D721Med (cell line): Measurements from ENCODE around the gene ASB2.

Experiments used
- DNase-seq: peaks from one replicate; pipeline ENCODE4 v3.0.0; 2011; ENCODE audit warnings: low spot score; ENCODE audit not compliant: insufficient read length
- FAIRE-seq: peaks from 2 replicates; lab custom pipeline; 2011; peaks lifted over from hg19 to GRCh38; lab: Jason Lieb, UNC
- TF ChIP-seq, protein P1 (sequence below): IDR thresholded peaks from 2 replicates; pipeline ENCODE4 v1.5.1; 2012; ENCODE audit warnings: mild to moderate bottlenecking, control low read depth; ENCODE audit not compliant: insufficient read depth; ENCODE audit errors: missing control alignments

ASB2 gene

DNA sequence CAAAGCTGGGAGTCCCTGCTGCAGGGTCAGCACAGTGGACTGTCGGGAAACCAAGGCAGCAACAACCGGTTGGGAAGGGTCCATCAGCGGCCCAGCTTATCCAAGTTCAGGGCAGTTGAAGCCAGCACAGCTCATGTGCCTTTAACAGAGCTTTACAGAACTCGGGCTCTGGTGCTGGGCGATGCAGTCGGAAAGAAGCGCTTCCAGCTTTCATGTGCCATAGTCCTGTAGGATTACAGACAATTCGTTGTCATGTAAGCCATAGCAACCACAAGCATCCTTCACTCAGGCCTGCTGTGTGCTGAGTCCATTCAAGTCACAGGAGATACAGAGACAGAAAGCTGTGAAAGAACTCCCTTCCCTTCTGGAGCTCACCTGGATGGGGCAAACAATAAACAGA is 52.7 kb downstream of the ASB2 start:
- TF ChIP-seq, protein P1, sequence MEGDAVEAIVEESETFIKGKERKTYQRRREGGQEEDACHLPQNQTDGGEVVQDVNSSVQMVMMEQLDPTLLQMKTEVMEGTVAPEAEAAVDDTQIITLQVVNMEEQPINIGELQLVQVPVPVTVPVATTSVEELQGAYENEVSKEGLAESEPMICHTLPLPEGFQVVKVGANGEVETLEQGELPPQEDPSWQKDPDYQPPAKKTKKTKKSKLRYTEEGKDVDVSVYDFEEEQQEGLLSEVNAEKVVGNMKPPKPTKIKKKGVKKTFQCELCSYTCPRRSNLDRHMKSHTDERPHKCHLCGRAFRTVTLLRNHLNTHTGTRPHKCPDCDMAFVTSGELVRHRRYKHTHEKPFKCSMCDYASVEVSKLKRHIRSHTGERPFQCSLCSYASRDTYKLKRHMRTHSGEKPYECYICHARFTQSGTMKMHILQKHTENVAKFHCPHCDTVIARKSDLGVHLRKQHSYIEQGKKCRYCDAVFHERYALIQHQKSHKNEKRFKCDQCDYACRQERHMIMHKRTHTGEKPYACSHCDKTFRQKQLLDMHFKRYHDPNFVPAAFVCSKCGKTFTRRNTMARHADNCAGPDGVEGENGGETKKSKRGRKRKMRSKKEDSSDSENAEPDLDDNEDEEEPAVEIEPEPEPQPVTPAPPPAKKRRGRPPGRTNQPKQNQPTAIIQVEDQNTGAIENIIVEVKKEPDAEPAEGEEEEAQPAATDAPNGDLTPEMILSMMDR, result no peak
- FAIRE-seq (no peak), DNase-seq (no peak)

DNA sequence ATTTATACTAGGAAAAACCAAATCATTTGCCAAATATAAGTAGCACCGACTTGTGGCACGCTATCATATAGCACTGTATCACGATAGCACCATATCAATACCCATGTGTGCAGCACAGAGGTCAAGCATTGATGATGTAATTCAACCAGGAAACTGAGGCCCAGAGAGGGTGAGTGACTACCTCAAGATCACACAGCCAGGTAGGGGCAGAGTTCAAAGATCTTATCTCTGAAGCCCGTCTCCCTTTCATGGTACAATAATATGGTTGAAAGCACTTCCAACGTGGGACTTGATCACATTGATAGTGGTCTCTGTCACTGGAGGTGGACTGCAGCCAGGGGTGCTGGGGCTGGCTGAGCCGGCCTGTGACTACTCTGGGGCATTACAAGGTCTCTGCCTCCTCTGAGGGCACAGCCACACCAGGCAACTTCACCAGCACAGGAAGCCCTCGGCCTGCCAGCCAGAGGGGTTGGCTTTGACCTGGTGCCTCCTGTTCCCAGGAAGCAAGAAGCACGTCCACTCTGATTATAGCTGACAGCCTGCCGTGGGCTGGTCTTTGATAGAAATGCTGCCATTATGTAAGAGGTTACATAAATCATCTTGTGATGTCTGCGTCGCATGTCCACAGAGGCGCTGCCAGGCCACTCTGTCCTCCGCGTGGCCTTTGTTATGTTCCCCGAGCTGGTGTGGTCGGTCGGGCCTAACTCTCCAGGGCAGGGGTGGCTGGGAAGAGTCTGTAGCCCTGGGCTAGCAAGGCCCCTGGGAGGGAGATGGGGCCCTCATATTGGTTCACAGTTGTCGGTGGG is 55.2 kb downstream of the ASB2 start:
- no peak for FAIRE-seq
- DNase-seq, result no peak
- TF ChIP-seq, protein P1, result no peak

DNA sequence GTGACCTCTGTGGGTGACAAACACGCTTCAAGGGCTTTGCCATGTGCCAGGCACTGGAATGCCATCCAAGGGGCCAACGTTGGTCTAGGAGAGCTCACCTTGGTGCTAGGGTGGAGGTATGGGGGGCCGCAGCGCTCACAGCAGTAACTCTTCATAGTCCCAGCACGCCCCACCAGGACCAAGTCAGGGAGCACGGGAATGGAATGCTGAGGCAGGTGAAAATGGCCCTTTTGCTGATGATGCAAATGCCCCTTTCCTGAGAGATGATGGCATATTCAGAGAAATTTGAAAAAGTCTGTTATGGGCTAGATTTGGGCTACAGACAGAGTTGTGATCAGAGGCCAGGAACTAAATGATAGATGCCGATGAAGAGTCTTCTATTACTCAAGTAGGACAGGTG is 59.2 kb downstream of the ASB2 start:
- TF ChIP-seq, protein P1, result no peak
- no peak for FAIRE-seq
- DNase-seq, result no peak

DNA sequence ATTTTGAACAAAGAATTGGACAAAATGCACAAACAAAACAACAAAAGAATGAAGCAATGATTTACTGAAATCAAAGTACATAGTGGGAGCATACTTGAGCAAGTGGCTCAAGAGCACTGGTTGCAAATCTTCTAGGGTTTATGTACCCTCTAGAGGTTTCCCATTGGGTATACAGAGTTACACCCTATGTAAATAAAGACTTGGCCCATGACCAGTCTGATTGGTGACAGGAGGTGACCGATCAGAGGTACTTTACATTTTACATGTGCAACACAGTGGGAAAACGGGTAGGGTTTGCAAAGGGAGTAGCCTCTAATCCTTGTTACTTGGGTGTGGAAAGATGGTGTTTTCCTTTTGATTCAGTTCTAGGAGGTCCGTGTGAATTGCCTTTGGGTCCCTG is 59.9 kb downstream of the ASB2 start:
- FAIRE-seq, result no peak
- no peak for DNase-seq
- TF ChIP-seq, protein P1, result no peak

DNA sequence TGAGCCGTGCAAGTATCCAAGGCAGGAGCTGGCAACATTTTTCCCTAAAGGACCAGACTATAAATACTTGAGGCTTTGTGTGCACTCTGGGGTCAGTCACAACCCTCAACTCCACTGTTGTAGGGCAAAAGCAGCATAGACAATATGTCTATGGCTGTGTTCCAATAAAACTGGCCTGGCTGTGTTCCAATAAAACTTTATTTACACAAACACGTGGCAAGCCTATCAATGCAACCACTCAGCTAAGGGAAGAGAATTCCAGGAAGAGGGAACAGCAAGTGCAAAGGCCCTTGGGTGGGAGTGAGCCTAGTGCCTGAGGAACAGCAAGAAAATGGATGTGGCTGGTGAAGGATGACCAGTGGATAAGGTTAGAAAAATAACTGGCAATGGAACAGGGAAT is 60.6 kb downstream of the ASB2 start:
- TF ChIP-seq, protein P1, result no peak
- DNase-seq (no peak), FAIRE-seq (no peak)

DNA sequence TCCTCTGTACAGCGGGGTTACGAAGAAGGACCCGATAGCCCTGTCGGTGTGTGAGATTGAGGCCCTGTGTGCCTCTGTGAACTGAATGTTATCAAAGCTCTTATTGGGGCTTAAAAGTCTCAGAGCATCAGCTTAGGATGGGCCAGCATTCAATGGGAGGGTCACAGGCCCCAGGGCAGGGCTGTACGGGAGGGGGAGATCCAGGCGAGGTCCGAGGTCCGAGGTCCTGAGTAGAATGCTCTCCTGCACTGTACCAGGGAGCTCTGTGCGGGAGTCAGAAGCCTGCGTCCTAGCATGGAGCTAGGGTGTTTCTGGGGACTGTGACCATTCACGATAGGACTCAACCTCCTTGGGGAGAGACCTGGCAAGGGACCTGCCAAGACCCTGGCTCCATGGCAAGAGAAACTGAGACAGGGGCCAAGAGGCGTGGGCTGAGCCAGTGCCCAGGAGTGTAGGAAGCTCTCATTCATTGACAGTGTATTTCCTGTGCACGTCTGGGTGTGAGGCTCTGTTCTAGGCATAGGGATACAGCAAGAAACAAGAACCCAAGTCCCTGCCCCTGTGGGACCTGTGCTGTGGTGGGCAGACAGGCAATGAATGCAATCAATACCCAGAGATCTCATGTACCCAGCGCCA is 61.2 kb downstream of the ASB2 start:
- DNase-seq, result no peak
- TF ChIP-seq, protein P1, result no peak
- FAIRE-seq, result no peak

DNA sequence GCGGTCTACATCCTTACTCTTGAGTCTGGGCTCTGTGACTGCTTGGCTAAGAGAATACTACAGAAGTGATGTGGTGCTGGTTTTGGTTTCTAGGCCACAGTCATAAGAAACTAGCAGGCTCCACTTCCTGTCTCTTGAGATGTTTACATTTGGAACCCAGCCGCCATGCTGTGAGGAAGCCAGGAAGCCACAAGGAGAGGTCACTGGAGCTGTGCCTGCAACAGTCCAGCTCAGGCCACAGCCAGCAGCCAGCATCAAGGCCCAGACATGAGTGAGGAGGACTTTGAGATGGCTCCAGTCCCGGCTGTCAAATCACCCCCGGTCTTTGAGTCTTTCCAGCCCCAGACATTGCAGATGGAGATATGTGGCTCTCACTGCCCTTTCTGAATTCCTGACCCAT is 62.1 kb downstream of the ASB2 start:
- FAIRE-seq, result no peak
- DNase-seq, result no peak
- TF ChIP-seq, protein P1, result no peak
